ENCODE results near the gene DOCK3. TPM values are rescaled to one million over a fixed set of nuclear protein-coding genes. Genes with fewer than 3 reads are reported as not detected.

Gene DOCK3
- total RNA-seq, 1 experiment from 2014 or later = 8.3 TPM

GRCh38 chr3:50651445-50651844 lies 23.3 kb upstream of the DOCK3 start:
- H3K4ac ChIP-seq (ENCODE audit: low read depth, low read length) = no peak overlapping the region
- no peaks in the 10 kb centered on the region for H3K79me1 ChIP-seq (ENCODE audit: insufficient read depth, low read depth, low read length, poor library complexity, severe bottlenecking)
- H3K79me2 ChIP-seq (ENCODE audit: insufficient read depth, low read length) = no peaks in the 10 kb centered on the region
- H4K91ac ChIP-seq (ENCODE audit: insufficient read length, low read depth, low read length) = no peak overlapping the region
- H2AK5ac ChIP-seq (ENCODE audit: insufficient read length, low read length) = no peak overlapping the region
- H2BK120ac ChIP-seq (ENCODE audit: low read depth, low read length, poor library complexity, severe bottlenecking) = no peak overlapping the region
- H2AFZ ChIP-seq (ENCODE audit: low read length) = no peak overlapping the region
- no peaks in the 10 kb centered on the region for H3K9me3 Mint-ChIP-seq
- no peak overlapping the region for H2BK12ac ChIP-seq (ENCODE audit: insufficient read length, low read depth, low read length)
- no peak overlapping the region for H3K9ac ChIP-seq (ENCODE audit: extremely low read depth, insufficient read length, low read length)
- peaks cover 6% of the 10 kb centered on the region for H3K27me3 Mint-ChIP-seq (ENCODE audit: low read depth)
- no peak for DNase-seq
- H3K27me3 ChIP-seq (ENCODE audit: insufficient read depth, low read length) = no peaks in the 10 kb centered on the region
- no peak overlapping the region for H2BK5ac ChIP-seq (ENCODE audit: insufficient read length, low read length)
- peaks cover 0 to 8% (median 6%) of the 10 kb centered on the region in 3 experiments; a peak in 6 of 7 replicates for H3K36me3 Mint-ChIP-seq (ENCODE audit: insufficient read depth in 1 of 3, low read depth in 3 of 3)
- WGBS (ENCODE audit: extremely low coverage, insufficient read length, low lambda C conversion rate) = no CpG with 5 or more reads among the region's 8 CpGs
- no peaks in the 10 kb centered on the region for H3K9me3 ChIP-seq (ENCODE audit: control insufficient read depth, low read depth, low read length)
- no peak overlapping the region for H3K4me2 ChIP-seq (ENCODE audit: insufficient read depth, insufficient read length, low read length)
- H2BK20ac ChIP-seq (ENCODE audit: low read depth, low read length, poor library complexity, severe bottlenecking) = no peak overlapping the region
- H3K4me1 Mint-ChIP-seq = peaks cover 23 to 30% of the 10 kb centered on the region in 2 experiments
- no peak overlapping the region for H3K23ac ChIP-seq (ENCODE audit: insufficient read length, low read depth, low read length)
- no peak overlapping the region for H2BK15ac ChIP-seq (ENCODE audit: low read depth, low read length)
- H3K56ac ChIP-seq (ENCODE audit: insufficient read length, low read depth, low read length) = no peak overlapping the region
- peak overlapping the region in 2 of 3 experiments; percentile 51 to 76; a peak in 1 of 7 replicates for H3K27ac Mint-ChIP-seq
- H4K20me1 ChIP-seq (ENCODE audit: control insufficient read depth, insufficient read depth, insufficient read length) = no peaks in the 10 kb centered on the region
- H3K23me2 ChIP-seq (ENCODE audit: insufficient read length, low read depth, low read length, poor library complexity, severe bottlenecking) = no peaks in the 10 kb centered on the region
- no peak overlapping the region for H3K18ac ChIP-seq (ENCODE audit: insufficient read length, low read depth, low read length)
- no peak overlapping the region for H3K27ac ChIP-seq (ENCODE audit: insufficient read length, low read depth, low read length)
- TF ChIP-seq CTCF (conservative IDR thresholded peaks at IDR 0.05) = no peak
- no peak overlapping the region for H4K8ac ChIP-seq (replicated peaks; ENCODE audit: insufficient read length, low read depth, low read length)
- H4K5ac ChIP-seq (ENCODE audit: insufficient read length, low read depth, low read length) = no peak overlapping the region
- H3K14ac ChIP-seq (ENCODE audit: insufficient read depth, low read length) = no peak overlapping the region
- peaks cover 5% of the 10 kb centered on the region; the same call in 1 of the 2 replicates for H3K4me1 ChIP-seq (ENCODE audit: insufficient read depth, low read length)
- H3K4me3 Mint-ChIP-seq = no peak overlapping the region; a peak in 2 of 5 replicates
- H3T11ph ChIP-seq (ENCODE audit: low read length) = no peak overlapping the region

Measured in H9 (cell line).